Fibroblast of upper back skin (primary cell): ENCODE data around the gene PSMD4.

Source experiments
- DNase-seq: peaks from one replicate; pipeline ENCODE4 v3.0.0-alpha.2; 2013

Gene PSMD4

DNA sequence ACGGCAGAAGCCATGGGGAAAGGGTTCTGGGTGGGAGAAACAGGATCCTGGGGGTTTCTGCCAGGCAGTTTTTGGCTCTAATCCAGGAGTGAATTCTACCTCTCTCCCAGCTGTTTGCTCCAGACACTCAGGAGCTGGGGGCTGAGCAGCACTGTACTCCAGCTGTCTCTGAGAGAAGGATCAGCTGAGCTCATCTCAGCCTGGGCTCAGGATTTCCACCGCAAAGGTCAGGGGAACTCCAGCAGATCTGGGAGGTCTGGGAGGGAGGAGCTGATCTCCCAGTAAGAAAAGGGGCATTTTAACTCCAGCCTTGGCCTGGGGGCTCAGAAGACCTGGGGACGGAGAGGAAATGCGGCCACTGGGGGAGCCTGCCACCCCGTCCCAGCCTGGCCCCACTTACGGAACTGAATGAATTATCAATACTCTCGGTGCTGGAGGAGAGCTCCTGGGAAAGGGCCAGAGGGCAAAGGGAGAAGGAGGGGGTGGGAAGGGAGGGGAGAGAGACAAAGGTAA lies 55.3 kb downstream of the PSMD4 start:
- peak; percentile 58 for DNase-seq

DNA sequence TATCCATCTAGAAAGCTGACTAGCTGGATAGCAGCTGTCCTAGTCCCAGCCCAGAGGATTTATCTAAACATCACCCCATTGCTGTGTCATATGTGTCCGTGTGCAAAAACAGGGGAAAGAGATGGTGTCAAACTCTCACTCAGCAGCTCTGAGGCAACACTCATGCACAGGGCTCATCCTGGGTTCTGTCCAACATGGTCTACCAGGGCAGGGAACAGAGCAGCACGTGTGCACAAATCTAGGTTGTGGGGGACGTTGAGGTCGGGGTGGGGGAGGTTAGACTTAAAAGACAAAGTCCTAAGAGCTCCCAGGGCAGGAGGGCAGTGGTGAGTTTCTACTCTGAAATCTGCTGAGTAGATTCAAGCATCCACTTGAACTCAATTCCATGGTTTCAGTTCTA lies 56.5 kb downstream of the PSMD4 start:
- DNase-seq = no peak

DNA sequence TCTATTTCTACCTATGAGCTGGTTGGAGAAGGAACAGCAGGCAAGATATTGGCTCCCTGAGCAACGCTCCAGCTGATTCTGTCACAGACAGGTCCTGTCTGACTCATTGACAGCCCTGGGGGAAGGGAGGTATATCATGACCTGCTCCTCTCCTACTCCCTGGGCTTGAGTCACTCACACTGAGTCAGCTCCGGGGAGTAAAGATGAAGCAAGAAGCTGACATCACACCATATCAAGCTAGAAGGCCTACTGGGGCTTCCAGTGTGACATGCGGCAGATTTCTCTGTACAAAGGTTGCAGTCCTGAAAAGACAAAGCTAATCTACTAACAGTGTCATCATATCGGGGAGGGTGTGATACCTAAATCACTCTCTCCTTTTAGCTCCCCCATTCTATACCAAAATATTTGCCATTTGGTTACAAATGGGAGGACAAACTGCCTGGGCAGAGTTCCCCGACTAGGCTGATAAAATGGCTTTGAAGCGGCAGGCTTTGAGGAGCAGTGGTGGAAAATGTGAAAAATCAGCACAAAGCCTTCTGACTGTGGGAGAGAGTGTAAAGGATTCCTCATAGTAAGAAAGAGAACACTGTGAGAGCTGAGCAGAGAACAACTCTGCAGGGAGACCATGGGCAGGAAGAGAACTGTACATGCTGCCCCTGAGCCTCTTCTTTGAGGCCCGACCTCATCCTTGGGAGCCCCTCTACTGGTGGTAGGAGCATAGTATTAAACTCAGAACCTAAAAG lies 57.2 kb downstream of the PSMD4 start:
- DNase-seq = peak; percentile 99

DNA sequence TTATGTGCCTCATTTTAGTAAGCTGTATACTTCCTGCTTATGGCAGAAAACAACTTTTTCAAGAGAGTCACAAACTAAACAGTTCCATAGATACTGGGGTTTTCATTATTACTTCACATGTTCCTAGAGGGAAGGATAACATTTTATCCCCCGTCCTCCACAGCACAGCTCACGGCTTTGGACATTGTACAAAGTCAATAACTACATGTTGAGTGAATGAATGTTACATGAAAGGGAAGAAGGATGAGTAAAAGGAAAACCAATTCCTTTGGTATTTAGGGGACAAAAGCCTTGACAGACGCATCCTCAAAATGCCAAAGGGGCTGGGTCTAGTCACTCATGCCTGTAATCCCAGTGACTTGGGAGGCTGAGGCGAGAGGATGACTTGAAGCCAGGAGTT lies 57.9 kb downstream of the PSMD4 start:
- DNase-seq = peak; percentile 33

DNA sequence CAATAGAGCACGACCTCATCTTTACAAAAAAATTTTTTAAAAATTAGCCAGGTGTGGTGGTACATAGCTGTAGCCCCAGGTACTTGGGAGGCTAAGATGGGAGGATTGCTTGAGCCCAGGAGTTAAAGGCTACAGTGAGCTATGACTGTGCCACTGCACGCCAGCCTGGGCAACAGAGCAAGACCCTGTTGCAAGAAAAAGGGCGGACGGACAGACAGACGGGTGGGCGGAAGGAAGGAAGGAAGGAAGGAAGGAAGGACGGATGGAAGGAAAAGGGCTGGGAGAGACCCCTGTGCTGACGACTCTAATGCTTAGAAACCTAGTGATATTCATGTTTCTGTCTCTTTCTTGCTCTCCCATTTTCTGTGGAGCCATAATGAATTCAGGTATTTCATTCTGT lies 58.3 kb downstream of the PSMD4 start:
- DNase-seq = no peak

DNA sequence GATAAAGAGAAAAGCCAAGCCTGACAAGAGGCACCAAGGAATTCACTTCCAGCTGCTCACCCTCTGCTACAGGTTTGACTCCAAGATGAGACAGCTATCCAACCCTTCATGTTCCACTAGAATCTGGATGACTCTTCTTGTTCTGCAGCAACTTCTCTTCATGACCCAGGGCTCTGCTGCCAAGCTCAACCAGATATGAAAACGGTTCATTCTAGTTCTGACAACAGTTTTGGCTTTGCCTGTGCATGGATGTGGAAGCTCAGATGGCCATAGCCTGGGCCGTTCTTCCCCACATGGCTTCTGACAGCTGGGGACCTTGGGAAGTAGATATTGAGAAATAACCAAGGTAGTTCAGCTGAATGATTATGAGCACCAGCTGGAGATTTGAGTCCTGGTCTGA lies 59.0 kb downstream of the PSMD4 start:
- DNase-seq = no peak

DNA sequence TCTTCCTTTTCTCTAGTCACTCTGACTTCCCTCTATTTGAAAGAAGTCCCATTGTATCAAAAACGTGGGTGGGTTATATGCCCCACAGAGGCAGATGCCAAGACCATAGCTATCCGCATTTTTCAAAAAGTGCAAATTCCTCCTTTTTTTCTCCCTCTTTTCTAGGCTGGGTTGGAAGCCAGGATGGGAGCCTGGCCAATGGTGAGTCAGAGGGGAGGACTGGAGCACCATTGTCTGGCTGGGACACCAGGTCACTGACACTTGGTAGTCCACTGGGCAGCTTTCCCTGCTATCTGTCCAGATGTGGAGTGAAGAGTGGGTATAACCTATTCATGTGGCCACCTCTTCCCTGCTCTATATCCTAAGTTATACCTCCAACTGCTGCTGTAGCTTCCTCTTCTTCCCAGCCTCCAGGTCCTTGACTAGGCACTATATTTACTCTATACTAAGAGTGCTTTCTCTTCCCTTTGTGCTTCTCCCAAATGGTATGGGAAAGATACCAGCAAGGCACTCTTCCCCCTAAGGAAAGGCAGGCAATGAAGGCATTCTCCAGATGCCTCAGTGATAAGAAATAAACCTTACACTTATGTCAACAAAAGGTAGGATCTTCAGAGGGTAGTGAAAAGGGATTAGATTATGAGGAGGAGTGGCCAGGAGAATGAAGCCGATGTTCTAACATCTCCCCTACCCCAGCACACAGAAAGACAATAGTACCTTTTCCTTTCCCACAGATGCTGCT lies 59.8 kb downstream of the PSMD4 start:
- peak; percentile 79 for DNase-seq

DNA sequence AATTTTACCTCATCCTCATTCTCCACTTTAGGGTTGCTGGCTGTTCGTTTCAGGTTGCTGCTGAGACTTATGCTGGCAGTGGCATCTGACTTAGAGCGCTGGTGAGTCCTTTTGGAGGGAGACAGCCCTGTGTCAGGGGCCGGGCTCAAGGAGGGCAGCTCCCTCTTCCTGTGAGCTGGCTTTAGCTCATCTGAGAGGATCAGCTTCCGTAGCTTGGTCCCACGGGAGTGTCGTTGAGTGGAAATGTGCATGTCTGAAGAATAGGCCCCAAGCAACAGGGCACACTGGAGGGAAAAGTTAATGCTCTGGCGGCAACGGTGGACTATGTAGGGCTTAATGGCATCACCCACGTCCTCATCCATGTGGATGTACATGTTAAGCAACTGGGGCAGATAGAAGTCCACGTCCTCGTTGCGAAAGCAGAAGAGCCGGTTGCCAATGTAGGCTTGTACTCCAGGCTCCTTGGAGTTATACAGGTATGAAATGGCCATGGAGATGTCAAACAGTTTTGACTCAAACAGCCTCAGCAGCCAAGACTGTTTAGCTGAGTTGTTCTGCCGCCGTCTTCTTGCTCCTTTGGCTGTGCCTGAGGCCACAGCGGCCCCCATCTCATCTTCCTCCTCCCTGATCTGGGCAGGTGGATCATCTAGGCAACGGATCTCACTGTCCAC lies 61.2 kb downstream of the PSMD4 start:
- DNase-seq = no peak
